ENCODE measurements around the gene CEP128. TPM values are rescaled to one million over a fixed set of nuclear protein-coding genes. Genes with fewer than 3 reads are reported as not detected.

Gene CEP128
- total RNA-seq, 4 donors from 2014 or later, result 0.82 to 3.6 (median 1.6) TPM

- TF ChIP-seq, protein P1, sequence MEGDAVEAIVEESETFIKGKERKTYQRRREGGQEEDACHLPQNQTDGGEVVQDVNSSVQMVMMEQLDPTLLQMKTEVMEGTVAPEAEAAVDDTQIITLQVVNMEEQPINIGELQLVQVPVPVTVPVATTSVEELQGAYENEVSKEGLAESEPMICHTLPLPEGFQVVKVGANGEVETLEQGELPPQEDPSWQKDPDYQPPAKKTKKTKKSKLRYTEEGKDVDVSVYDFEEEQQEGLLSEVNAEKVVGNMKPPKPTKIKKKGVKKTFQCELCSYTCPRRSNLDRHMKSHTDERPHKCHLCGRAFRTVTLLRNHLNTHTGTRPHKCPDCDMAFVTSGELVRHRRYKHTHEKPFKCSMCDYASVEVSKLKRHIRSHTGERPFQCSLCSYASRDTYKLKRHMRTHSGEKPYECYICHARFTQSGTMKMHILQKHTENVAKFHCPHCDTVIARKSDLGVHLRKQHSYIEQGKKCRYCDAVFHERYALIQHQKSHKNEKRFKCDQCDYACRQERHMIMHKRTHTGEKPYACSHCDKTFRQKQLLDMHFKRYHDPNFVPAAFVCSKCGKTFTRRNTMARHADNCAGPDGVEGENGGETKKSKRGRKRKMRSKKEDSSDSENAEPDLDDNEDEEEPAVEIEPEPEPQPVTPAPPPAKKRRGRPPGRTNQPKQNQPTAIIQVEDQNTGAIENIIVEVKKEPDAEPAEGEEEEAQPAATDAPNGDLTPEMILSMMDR (IDR thresholded peaks at IDR 0.05 in 4 of 5, conservative IDR thresholded peaks at IDR 0.05 in 1 of 5), result no peak
- TF ChIP-seq POLR2A (IDR thresholded peaks at IDR 0.05), result no peak
- H3K27ac ChIP-seq, result peak overlapping the region; percentile 9 to 65 (median 54)
- no peaks in the 10 kb centered on the region for H3K27me3 ChIP-seq
- H3K36me3 ChIP-seq, result no peaks in the 10 kb centered on the region
- DNase-seq, result peak; percentile 61 to 67
- H3K4me3 ChIP-seq, result no peak overlapping the region
- H3K4me1 ChIP-seq, result peaks cover 8 to 32% of the 10 kb centered on the region in 2 donors
- intact Hi-C loops (cut with DNase I; ENCODE audit: low total_unique reads), result no loop called here
- in situ Hi-C loops (cut with MboI; ENCODE audit: low sequenced_read_pairs in 4 of 4), result no loop called here
- peak; percentile 93 to 95 for ATAC-seq
- no peaks in the 10 kb centered on the region for H3K9me3 ChIP-seq
Observed at GRCh38 chr14:80491131-80491530, 450.4 kb downstream of the CEP128 start.

GRCh38 chr14:80489513-80489912 is 452.0 kb downstream of the CEP128 start:
- Histone ChIP-seq H3K36me3 (no peaks in the 10 kb centered on the region), H3K27me3 (no peaks in the 10 kb centered on the region), H3K4me3 (no peak overlapping the region), H3K9me3 (no peaks in the 10 kb centered on the region), H3K4me1 (peaks cover 8 to 32% of the 10 kb centered on the region in 2 donors), H3K27ac (no peak overlapping the region)
- ATAC-seq (no peak), DNase-seq (no peak)
- in situ Hi-C loops (cut with MboI; ENCODE audit: low sequenced_read_pairs in 4 of 4), result no loop called here
- intact Hi-C loops (cut with DNase I; ENCODE audit: low total_unique reads), result no loop called here
- TF ChIP-seq, protein P1 (IDR thresholded peaks at IDR 0.05 in 4 of 5, conservative IDR thresholded peaks at IDR 0.05 in 1 of 5), result no peak
- no peak for TF ChIP-seq POLR2A (IDR thresholded peaks at IDR 0.05)

GRCh38 chr14:80485764-80486163 is 455.8 kb downstream of the CEP128 start:
- no peak for ATAC-seq
- no peak for TF ChIP-seq POLR2A (IDR thresholded peaks at IDR 0.05)
- TF ChIP-seq, protein P1 (IDR thresholded peaks at IDR 0.05 in 4 of 5, conservative IDR thresholded peaks at IDR 0.05 in 1 of 5), result no peak
- DNase-seq, result no peak
- no peak overlapping the region for H3K4me3 ChIP-seq
- no peaks in the 10 kb centered on the region for H3K36me3 ChIP-seq
- H3K27me3 ChIP-seq, result no peaks in the 10 kb centered on the region
- intact Hi-C loops (cut with DNase I; ENCODE audit: low total_unique reads) (no loop called here), in situ Hi-C loops (cut with MboI; ENCODE audit: low sequenced_read_pairs in 4 of 4) (no loop called here)
- no peak overlapping the region for H3K27ac ChIP-seq
- H3K9me3 ChIP-seq, result no peaks in the 10 kb centered on the region
- peaks cover 0 to 5% of the 10 kb centered on the region in 2 donors for H3K4me1 ChIP-seq

DNA sequence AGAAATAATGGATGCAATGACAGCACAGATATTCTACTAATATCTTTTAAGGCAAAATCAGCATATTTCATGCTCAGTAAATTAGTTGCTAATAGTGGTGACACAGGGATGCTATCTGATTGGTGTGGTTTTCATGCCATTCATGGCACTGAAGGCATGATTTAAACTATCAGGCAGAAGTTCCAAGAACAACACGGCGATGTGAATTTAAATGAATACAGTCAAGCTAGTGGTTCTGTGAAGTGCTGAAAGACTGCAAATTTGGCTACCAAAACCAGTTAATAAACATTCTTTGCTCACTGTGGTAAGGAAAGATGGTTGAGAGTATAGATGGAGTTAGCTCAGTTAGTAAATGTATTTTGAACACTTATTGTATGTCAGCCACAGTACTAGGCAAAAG is 458.2 kb downstream of the CEP128 start:
- H3K27ac ChIP-seq, result no peak overlapping the region
- ATAC-seq, result no peak
- intact Hi-C loops (cut with DNase I; ENCODE audit: low total_unique reads), result no loop called here

More for the DNA sequence above, 458.2 kb downstream of the CEP128 start:
- in situ Hi-C loops (cut with MboI; ENCODE audit: low sequenced_read_pairs in 4 of 4), result no loop called here
- TF ChIP-seq, protein P1 (IDR thresholded peaks at IDR 0.05 in 4 of 5, conservative IDR thresholded peaks at IDR 0.05 in 1 of 5), result no peak
- TF ChIP-seq POLR2A (IDR thresholded peaks at IDR 0.05), result no peak
- Histone ChIP-seq H3K4me1 (no peaks in the 10 kb centered on the region), H3K9me3 (no peaks in the 10 kb centered on the region), H3K36me3 (peaks cover 0 to 6% of the 10 kb centered on the region in 2 donors), H3K4me3 (no peak overlapping the region), H3K27me3 (no peaks in the 10 kb centered on the region)
- DNase-seq, result no peak

Measured in gastrocnemius medialis (tissue), 4 donors.